PFSK-1 (cell line): Measurements from ENCODE around the gene TNS3.

Experiments
- FOXP2 ChIP-seq: optimal IDR thresholded peaks from 2 replicates; pipeline ENCODE3; 2011; ENCODE audit warnings: borderline replicate concordance, control low read depth, inconsistent platforms; ENCODE audit not compliant: insufficient read depth; ENCODE audit errors: extremely low read length, extremely low read depth
- POLR2AphosphoS5 ChIP-seq: IDR thresholded peaks from 2 replicates; pipeline ENCODE4 v1.6.1; 2012; ENCODE audit warnings: low read depth, mild to moderate bottlenecking, control low read depth, low read length, moderate library complexity
- REST ChIP-seq, 2 experiments: IDR thresholded peaks; 2 replicates each; pipeline versions ENCODE4 v1.6.1 to v1.8.0; 2011 to 2012; ENCODE audit warnings: low read depth in 2 of 2, low read length in 2 of 2, control low read depth in 1 of 2, inconsistent platforms in 1 of 2, mild to moderate bottlenecking in 1 of 2, moderate library complexity in 1 of 2; ENCODE audit not compliant: insufficient read depth in 1 of 2
- SIN3A ChIP-seq: IDR thresholded peaks from 2 replicates; pipeline ENCODE4 v1.6.1; 2012; ENCODE audit warnings: mild to moderate bottlenecking, low read length, moderate library complexity, borderline replicate concordance; ENCODE audit not compliant: insufficient read depth
- TAF1 ChIP-seq: IDR thresholded peaks from 2 replicates; pipeline ENCODE4 v1.6.1; 2012; ENCODE audit warnings: low read length, control low read depth, borderline replicate concordance; ENCODE audit not compliant: insufficient read depth

Gene TNS3

GRCh38 chr7:47327698-47328391, 254.1 kb downstream of the TNS3 start:
- no peak for TF ChIP-seq POLR2AphosphoS5
- TF ChIP-seq SIN3A = no peak
- no peak for TF ChIP-seq TAF1
- TF ChIP-seq FOXP2 = no peak
- TF ChIP-seq REST (IDR thresholded peaks at IDR 0.05; ENCODE audit: insufficient read depth in 1 of 2, low read depth in 2 of 2, low read length in 2 of 2) = no peak

- TF ChIP-seq TAF1 (no peak), REST (IDR thresholded peaks at IDR 0.05; ENCODE audit: insufficient read depth in 1 of 2, low read depth in 2 of 2, low read length in 2 of 2) (no peak), FOXP2 (no peak), SIN3A (no peak), POLR2AphosphoS5 (no peak)
Observed at GRCh38 chr7:47327346-47327697, 254.6 kb downstream of the TNS3 start.

GRCh38 chr7:47326808-47327207, 255.1 kb downstream of the TNS3 start:
- no peak for TF ChIP-seq FOXP2
- no peak for TF ChIP-seq REST (IDR thresholded peaks at IDR 0.05; ENCODE audit: insufficient read depth in 1 of 2, low read depth in 2 of 2, low read length in 2 of 2)
- no peak for TF ChIP-seq POLR2AphosphoS5
- TF ChIP-seq SIN3A = no peak
- TF ChIP-seq TAF1 = no peak

- no peak for TF ChIP-seq POLR2AphosphoS5
- no peak for TF ChIP-seq TAF1
- no peak for TF ChIP-seq FOXP2
- TF ChIP-seq REST (IDR thresholded peaks at IDR 0.05; ENCODE audit: insufficient read depth in 1 of 2, low read depth in 2 of 2, low read length in 2 of 2) = no peak
- no peak for TF ChIP-seq SIN3A
Observed at GRCh38 chr7:47326220-47326619, 255.7 kb downstream of the TNS3 start.
